ENCODE results near the gene HS3ST3A1.

DNA sequence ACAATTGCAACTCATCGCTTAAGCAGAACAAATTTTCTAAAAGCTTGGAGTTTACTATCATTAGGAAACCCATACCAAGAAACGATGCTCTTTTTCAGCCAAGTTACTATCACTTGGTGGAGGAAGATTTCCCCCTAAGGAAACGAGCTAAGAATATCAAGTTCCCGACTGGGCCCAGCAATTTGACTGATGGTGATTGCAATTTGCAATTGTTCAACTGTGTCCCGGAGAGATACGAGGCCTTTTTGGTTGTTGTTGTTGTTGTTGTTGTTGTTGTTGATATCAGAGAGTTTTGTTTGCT lies 6.2 kb downstream of the HS3ST3A1 start:
- TF ChIP-seq CTCF (IDR thresholded peaks at IDR 0.05; ENCODE audit: low read length): no peak
- TF ChIP-seq EZH2phosphoT487 (IDR thresholded peaks at IDR 0.05; ENCODE audit: low read length): no peak
- no peak for TF ChIP-seq EZH2 (optimal IDR thresholded peaks at IDR 0.05; ENCODE audit: low read depth, low read length)
